ENCODE measurements around the gene TRAPPC14. TPM values are rescaled to one million over a fixed set of nuclear protein-coding genes. Genes with fewer than 3 reads are reported as not detected.
A peak's percentile ranks its signal among the peaks of the same experiment; 100 is the strongest.

The TRAPPC14 gene
- total and polyA plus RNA-seq, 9 of the 15 experiments (the other 6 are each of a cell fraction or from before 2014, with no cell fraction given), result 0.42 to 45.9 (median 18.2) TPM

- TF ChIP-seq POLR2B (IDR thresholded peaks at IDR 0.05; ENCODE audit: low read depth, partially characterized antibody) (peak; percentile 85), SMARCA4 (IDR thresholded peaks at IDR 0.05) (peak; percentile 11; the same call in 1 of the 2 replicates), SRSF7 (optimal IDR thresholded peaks at IDR 0.05; ENCODE audit: low read depth, low read length) (no peak), ETV1 (tag; conservative IDR thresholded peaks at IDR 0.05; ENCODE audit: low read depth) (peak; percentile 95), CLOCK (CRISPR knock-in tag; IDR thresholded peaks at IDR 0.05; ENCODE audit: borderline replicate concordance) (peak; percentile 63; the same call in 1 of the 2 replicates), LARP7 (IDR thresholded peaks at IDR 0.05) (peak; percentile 52; the same call in 1 of the 2 replicates), TBP (optimal IDR thresholded peaks at IDR 0.05; ENCODE audit: low read depth, low read length) (peak; percentile 73), RBBP5 (IDR thresholded peaks at IDR 0.05; ENCODE audit: borderline replicate concordance, insufficient read depth, low read length, poor library complexity, severe bottlenecking) (peak; percentile 20), ZNF561 (CRISPR knock-in tag; conservative IDR thresholded peaks at IDR 0.05) (no peak), KDM5B (IDR thresholded peaks at IDR 0.05; ENCODE audit: insufficient replicate concordance, low read depth, low read length) (peak; percentile 88), PBX2 (CRISPR knock-in tag; IDR thresholded peaks at IDR 0.05; ENCODE audit: low read depth) (peak; percentile 67), PBX2 (tag; conservative IDR thresholded peaks at IDR 0.05; ENCODE audit: low read depth) (peak; percentile 98), ILK (tag; IDR thresholded peaks at IDR 0.05; ENCODE audit: borderline replicate concordance, low read depth) (no peak), RBM39 (optimal IDR thresholded peaks at IDR 0.05; ENCODE audit: low read depth, low read length) (no peak), HCFC1 (IDR thresholded peaks at IDR 0.05; ENCODE audit: low read depth, low read length) (peak; percentile 50), HMGN3 (IDR thresholded peaks at IDR 0.05; ENCODE audit: borderline replicate concordance, extremely low read depth, insufficient read length, low read depth, low read length) (peak; percentile 70), HSF4 (CRISPR knock-in tag; IDR thresholded peaks at IDR 0.05; ENCODE audit: borderline replicate concordance) (no peak), MAZ (CRISPR knock-in tag; conservative IDR thresholded peaks at IDR 0.05 in 1 of 2, IDR thresholded peaks at IDR 0.05 in 1 of 2) (peak; percentile 88 to 97), TCF3 (CRISPR knock-in tag; IDR thresholded peaks at IDR 0.05) (0 out of 2 replicates have a peak, but pooled peaks have one; percentile 17), SP1 (CRISPR knock-in tag; IDR thresholded peaks at IDR 0.05) (peak; percentile 99), MYC (IDR thresholded peaks at IDR 0.05; ENCODE audit: low read depth, low read length) (peak; percentile 87), MYC (CRISPR knock-in tag; IDR thresholded peaks at IDR 0.05; ENCODE audit: borderline replicate concordance, low read depth) (no peak)
Measured at GRCh38 chr7:100148559-100149328, 9.8 kb downstream of the TRAPPC14 start, which contains the start of gene LAMTOR4 (continued).
